Activated CD8-positive, alpha-beta T cell treated with anti-CD3 and anti-CD28 coated beads for 36 hours (primary cell): ENCODE results near the gene OCRL. TPM values are rescaled to one million over a fixed set of nuclear protein-coding genes. Genes with fewer than 3 reads are reported as not detected.

Source experiments
- ATAC-seq: fragments of 200-7000 bp; cut with Tn5 transposase; one replicate; pipeline ENCODE4 v1.10.0; 2021; ENCODE audit warnings: mild to moderate bottlenecking, moderate library complexity
- CTCF ChIA-PET: fragments of 350-600 bp; sonication (Branson Sonifier 250); formaldehyde crosslinking; loops from one replicate; lab custom pipeline; 2021; ENCODE audit warnings: antibody characterized with exemption; lab: Charles Lee
- POLR2A ChIA-PET: fragments of 350-600 bp; sonication (Branson Sonifier 250); formaldehyde crosslinking; loops from one replicate; lab custom pipeline; 2021; ENCODE audit warnings: antibody characterized with exemption; lab: Charles Lee
- DNase-seq: peaks from one replicate; pipeline ENCODE4 v3.0.0-alpha.2; 2020
- H3K27ac Mint-ChIP-seq: one replicate; pipeline ENCODE4 v1.8.0; 2021; ENCODE audit warnings: mild to moderate bottlenecking, mixed read lengths
- H3K27me3 Mint-ChIP-seq: one replicate; pipeline ENCODE4 v1.8.0; 2021; ENCODE audit warnings: mixed read lengths
- H3K36me3 Mint-ChIP-seq: one replicate; pipeline ENCODE4 v1.8.0; 2021; ENCODE audit warnings: low read depth, mixed read lengths
- H3K4me1 Mint-ChIP-seq: one replicate; pipeline ENCODE4 v1.8.0; 2021; ENCODE audit warnings: low read depth, mixed read lengths
- H3K4me3 Mint-ChIP-seq: one replicate; pipeline ENCODE4 v1.8.0; 2021; ENCODE audit warnings: mild to moderate bottlenecking, moderate library complexity, mixed read lengths
- H3K9me3 Mint-ChIP-seq: one replicate; pipeline ENCODE4 v1.8.0; 2021; ENCODE audit warnings: mixed read lengths
- intact Hi-C: fragments of 100-400 bp; cut with micrococcal nuclease; formaldehyde crosslinking; loops from one replicate; pipeline ENCODE4 v1.10.0; 2022
- total RNA-seq, 2 experiments: library from RNA; stranded (reverse); gene quantifications; one replicate each; pipeline ENCODE4 v1.2.3, GENCODE V29; 2021
- TF ChIP-seq, protein P1 (sequence below): fragments of 200-600 bp; IDR thresholded peaks from one replicate; pipeline ENCODE4 v1.8.0; 2022; ENCODE audit warnings: antibody characterized with exemption, mild to moderate bottlenecking

Gene OCRL
- total RNA-seq, 2 experiments from 2014 or later, result 2.0 to 2.2 TPM

DNA sequence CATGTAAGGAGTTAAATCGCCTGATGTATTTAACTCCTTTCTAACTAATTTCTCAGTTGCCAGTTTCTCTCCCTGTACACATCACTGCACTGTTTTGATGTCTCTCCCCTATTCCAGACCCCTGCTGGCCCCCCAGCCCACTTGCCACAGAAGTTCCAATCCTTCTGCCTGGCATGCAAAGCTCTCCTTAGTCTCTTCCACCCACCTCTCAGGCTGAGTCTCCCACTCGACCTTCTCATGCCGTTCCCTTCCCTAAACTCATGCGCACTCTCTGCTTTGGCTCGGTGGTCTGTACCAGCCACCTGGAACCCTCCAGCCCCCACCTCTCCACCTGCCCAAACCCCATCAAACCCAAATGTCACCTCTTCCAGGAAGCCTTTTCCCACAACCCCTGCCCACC is 57.8 kb downstream of the OCRL start:
- POLR2A ChIA-PET, result no interaction called here
- no peaks in the 10 kb centered on the region for H3K36me3 Mint-ChIP-seq
- no peak overlapping the region for H3K4me3 Mint-ChIP-seq
- ATAC-seq (no peak), DNase-seq (no peak)
- H3K27ac Mint-ChIP-seq, result no peak overlapping the region
- CTCF ChIA-PET, result no interaction called here
- H3K27me3 Mint-ChIP-seq, result no peaks in the 10 kb centered on the region
- TF ChIP-seq, protein P1, sequence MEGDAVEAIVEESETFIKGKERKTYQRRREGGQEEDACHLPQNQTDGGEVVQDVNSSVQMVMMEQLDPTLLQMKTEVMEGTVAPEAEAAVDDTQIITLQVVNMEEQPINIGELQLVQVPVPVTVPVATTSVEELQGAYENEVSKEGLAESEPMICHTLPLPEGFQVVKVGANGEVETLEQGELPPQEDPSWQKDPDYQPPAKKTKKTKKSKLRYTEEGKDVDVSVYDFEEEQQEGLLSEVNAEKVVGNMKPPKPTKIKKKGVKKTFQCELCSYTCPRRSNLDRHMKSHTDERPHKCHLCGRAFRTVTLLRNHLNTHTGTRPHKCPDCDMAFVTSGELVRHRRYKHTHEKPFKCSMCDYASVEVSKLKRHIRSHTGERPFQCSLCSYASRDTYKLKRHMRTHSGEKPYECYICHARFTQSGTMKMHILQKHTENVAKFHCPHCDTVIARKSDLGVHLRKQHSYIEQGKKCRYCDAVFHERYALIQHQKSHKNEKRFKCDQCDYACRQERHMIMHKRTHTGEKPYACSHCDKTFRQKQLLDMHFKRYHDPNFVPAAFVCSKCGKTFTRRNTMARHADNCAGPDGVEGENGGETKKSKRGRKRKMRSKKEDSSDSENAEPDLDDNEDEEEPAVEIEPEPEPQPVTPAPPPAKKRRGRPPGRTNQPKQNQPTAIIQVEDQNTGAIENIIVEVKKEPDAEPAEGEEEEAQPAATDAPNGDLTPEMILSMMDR, result no peak
- H3K9me3 Mint-ChIP-seq, result no peaks in the 10 kb centered on the region
- intact Hi-C loops, result no loop called here
- H3K4me1 Mint-ChIP-seq, result peaks cover 6% of the 10 kb centered on the region

DNA sequence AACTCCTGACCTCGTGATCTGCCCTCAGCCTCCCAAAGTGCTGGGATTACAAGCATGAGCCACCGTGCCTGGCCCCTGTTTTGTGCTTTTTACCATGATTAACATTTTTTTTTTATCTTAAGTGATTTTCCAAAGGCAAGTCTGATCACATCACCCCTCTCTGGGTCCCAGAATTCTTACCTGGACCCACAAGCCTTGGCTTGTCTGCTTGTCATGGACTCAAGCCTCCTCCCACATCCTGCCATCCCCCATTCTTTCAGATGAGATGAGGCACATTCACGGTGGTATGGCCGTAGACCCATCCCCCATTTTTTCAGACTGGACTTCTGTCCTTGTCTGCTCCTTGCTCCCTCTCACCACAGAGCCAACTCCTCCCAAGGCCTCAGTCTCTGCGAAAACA is 59.4 kb downstream of the OCRL start:
- Mint-ChIP-seq H3K4me1 (peaks cover 14% of the 10 kb centered on the region), H3K36me3 (no peaks in the 10 kb centered on the region), H3K9me3 (no peaks in the 10 kb centered on the region), H3K27me3 (no peaks in the 10 kb centered on the region), H3K4me3 (no peak overlapping the region), H3K27ac (no peak overlapping the region)
- ATAC-seq (no peak), DNase-seq (no peak)
- intact Hi-C loops, result no loop called here
- CTCF ChIA-PET, result no interaction called here
- POLR2A ChIA-PET, result no interaction called here
- TF ChIP-seq, protein P1, result no peak

DNA sequence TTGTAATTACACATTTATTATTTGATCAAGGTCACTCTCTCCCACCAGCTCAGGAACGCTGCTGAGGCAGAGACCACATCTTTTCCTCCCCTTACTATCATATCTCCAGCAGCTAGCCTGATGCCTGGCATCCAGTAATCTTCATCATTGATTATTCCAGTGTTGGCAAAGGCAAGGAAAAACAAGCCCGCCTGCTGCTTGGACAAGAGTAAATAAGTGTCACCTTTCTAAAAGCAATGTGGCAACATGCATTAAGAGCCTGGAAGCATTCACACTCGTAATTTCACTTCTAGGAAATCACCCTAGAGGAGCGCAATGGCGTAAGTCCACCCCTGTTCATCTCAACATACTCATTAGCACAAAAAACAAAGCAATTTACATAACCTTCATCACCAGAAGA is 59.9 kb downstream of the OCRL start:
- Mint-ChIP-seq H3K27ac (no peak overlapping the region), H3K36me3 (no peaks in the 10 kb centered on the region), H3K27me3 (no peaks in the 10 kb centered on the region), H3K4me3 (no peak overlapping the region), H3K9me3 (no peaks in the 10 kb centered on the region), H3K4me1 (peaks cover 17% of the 10 kb centered on the region)
- ATAC-seq (no peak), DNase-seq (no peak)
- CTCF ChIA-PET, result interaction anchor here (1.7 kb wide), 1 partner anchor 15 kb away, joined by 4 read pairs; no protein-coding TSS in a partner anchor
- POLR2A ChIA-PET, result no interaction called here
- TF ChIP-seq, protein P1, result no peak
- intact Hi-C loops, result loop anchor here (10.0 kb wide), 2 partner anchors 465 to 595 kb away; no protein-coding TSS in a partner anchor

DNA sequence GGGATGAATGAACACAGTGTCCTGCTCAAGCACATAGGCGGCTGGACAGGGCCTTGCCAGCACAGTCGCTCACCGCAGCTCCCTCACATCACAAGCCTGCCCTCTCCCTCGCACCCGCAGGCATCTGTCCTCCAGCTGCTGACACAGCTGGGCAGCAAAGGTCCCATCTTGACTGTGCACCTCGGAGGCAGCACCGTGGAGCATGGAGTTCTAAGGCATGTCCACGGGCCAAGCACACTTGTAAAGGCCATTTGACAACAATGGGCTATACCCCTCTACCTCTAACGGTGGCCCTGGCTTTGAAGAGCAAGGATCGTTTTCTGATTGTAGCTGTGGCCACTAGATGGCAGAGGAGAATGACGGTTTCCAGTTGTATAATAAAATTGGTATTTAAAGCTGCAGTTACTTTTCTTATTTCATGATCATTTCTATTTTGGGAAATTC is 60.9 kb downstream of the OCRL start:
- ChIA-PET CTCF (interaction anchor here (0.9 to 2.1 kb wide), 8 partner anchors 9 to 586 kb away, joined by 3 to 14 read pairs (median 4); no protein-coding TSS in a partner anchor), POLR2A (interaction anchor here (0.6 to 0.7 kb wide), 2 partner anchors 77 to 480 kb away, joined by 3 read pairs; no protein-coding TSS in a partner anchor)
- Mint-ChIP-seq H3K27ac (no peak overlapping the region), H3K4me3 (no peak overlapping the region), H3K27me3 (no peaks in the 10 kb centered on the region), H3K4me1 (peaks cover 19% of the 10 kb centered on the region), H3K36me3 (no peaks in the 10 kb centered on the region), H3K9me3 (no peaks in the 10 kb centered on the region)
- peak; percentile 50 for ATAC-seq
- intact Hi-C loops, result loop anchor here (10.0 kb wide), 2 partner anchors 464 to 594 kb away; no protein-coding TSS in a partner anchor
- TF ChIP-seq, protein P1, result peak; percentile 61
- DNase-seq, result peak; percentile 30

DNA sequence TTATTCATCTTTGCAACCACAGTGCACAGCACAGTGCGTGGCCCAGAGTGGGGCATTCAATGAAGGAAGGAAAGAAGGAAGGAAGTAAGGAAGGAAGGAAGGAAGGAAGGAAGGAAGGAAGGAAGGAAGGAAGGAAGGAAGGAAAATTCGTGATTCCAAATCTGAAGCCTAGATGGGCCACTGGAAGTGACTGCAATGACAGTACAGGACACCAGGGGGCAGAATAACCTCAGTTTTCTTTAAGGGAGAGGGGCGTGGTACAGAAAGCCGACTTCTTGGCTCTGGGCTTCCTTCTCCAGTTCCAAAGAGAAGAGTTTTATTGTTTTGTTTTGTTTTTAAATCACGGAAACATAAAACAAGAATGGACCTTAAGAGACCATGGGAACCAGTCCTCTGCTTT is 66.9 kb downstream of the OCRL start:
- no peak overlapping the region for H3K27ac Mint-ChIP-seq
- intact Hi-C loops, result loop anchor here (5.0 to 10.0 kb wide), 3 partner anchors 120 to 588 kb away; no protein-coding TSS in a partner anchor
- H3K36me3 Mint-ChIP-seq, result no peaks in the 10 kb centered on the region
- POLR2A ChIA-PET, result interaction anchor here (0.6 kb wide), 1 partner anchor 660 kb away, joined by 3 read pairs; no protein-coding TSS in a partner anchor
- CTCF ChIA-PET, result interaction anchor here (0.6 to 0.7 kb wide), 3 partner anchors 123 to 421 kb away, joined by 3 read pairs; no protein-coding TSS in a partner anchor
- H3K4me3 Mint-ChIP-seq, result no peak overlapping the region
- DNase-seq (peak; percentile 58), ATAC-seq (peak; percentile 54)
- no peaks in the 10 kb centered on the region for H3K27me3 Mint-ChIP-seq
- H3K9me3 Mint-ChIP-seq, result no peaks in the 10 kb centered on the region
- peaks cover 19% of the 10 kb centered on the region for H3K4me1 Mint-ChIP-seq
- TF ChIP-seq, protein P1, result peak; percentile 41
